Immature natural killer cell (primary cell): ENCODE data around the gene SERPINB6. TPM values are rescaled to one million over a fixed set of nuclear protein-coding genes. Genes with fewer than 3 reads are reported as not detected.

ENCODE experiments used
- DNase-seq, 3 donors: peaks; one replicate each; pipeline ENCODE4 v3.0.0; 2022; ENCODE audit warnings: mixed read lengths in 1 of 3
- H3K27ac Mint-ChIP-seq, 6 donors: one replicate each; pipeline ENCODE4 v1.8.0; 2020; ENCODE audit warnings: mixed read lengths in 6 of 6, mild to moderate bottlenecking in 5 of 6, inconsistent platforms in 4 of 6, moderate library complexity in 3 of 6
- H3K27me3 Mint-ChIP-seq, 3 donors: one replicate each; pipeline ENCODE4 v1.8.0; 2020 to 2021; ENCODE audit warnings: low read depth in 3 of 3, mild to moderate bottlenecking in 3 of 3, mixed read lengths in 3 of 3, moderate library complexity in 3 of 3, inconsistent platforms in 1 of 3
- H3K36me3 Mint-ChIP-seq, 3 donors: one replicate each; pipeline ENCODE4 v1.8.0; 2020; ENCODE audit warnings: mixed read lengths in 3 of 3, inconsistent platforms in 2 of 3, mild to moderate bottlenecking in 2 of 3
- H3K4me1 Mint-ChIP-seq, 2 donors: one replicate each; pipeline ENCODE4 v1.8.0; 2020; ENCODE audit warnings: inconsistent platforms in 2 of 2, mild to moderate bottlenecking in 2 of 2, mixed read lengths in 2 of 2, moderate library complexity in 1 of 2
- H3K4me3 Mint-ChIP-seq, 5 donors: one replicate each; pipeline ENCODE4 v1.8.0; 2020; ENCODE audit warnings: mild to moderate bottlenecking in 5 of 5, mixed read lengths in 5 of 5, inconsistent platforms in 3 of 5, moderate library complexity in 3 of 5
- H3K9me3 Mint-ChIP-seq, 6 donors: one replicate each; pipeline ENCODE4 v1.8.0; 2020; ENCODE audit warnings: mild to moderate bottlenecking in 6 of 6, mixed read lengths in 6 of 6, inconsistent platforms in 4 of 6, moderate library complexity in 3 of 6
- polyA plus RNA-seq, 3 donors: library from polyadenylated mRNA; unstranded; fragments of 300-500 nt; fragmentation: Illumina TruSeq; gene quantifications; one replicate each; pipeline ENCODE4 v1.2.3, GENCODE V29; 2021

The SERPINB6 gene
- polyA plus RNA-seq, 3 donors from 2014 or later, result 196 to 243 (median 199) TPM

GRCh38 chr6:2992330-2992979 lies 21.1 kb upstream of the SERPINB6 start:
- H3K27ac Mint-ChIP-seq, result peak overlapping the region in 5 of 6 donors; percentile 20 to 65 (median 31)

DNA sequence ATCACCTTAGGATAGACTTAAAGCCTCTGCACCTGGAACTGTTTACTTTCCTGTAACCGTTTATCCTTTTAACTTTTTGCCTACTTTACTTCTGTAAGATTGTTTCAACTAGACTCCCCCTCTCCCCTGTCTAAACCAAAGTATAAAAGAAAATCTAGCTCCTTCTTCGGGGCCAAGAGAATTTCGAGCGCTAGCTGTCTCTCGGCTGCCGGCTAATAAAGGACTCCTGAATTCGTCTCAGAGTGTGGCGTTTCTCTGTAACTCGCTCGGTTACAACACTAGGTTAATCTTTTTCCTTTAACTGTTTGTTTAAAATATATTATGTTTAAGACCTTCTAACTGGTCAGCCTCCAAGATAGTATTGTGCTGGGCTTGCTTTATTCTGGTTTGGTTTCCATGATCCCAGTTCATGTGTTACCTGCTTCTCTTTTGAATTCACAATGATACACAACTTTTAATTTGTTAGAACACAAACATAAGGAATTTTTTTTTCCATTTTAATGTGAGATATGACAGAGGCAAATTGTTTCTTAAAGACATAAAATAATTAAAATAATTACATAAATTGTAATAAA lies 19.7 kb upstream of the SERPINB6 start:
- no peaks in the 10 kb centered on the region for H3K9me3 Mint-ChIP-seq
- peak overlapping the region; percentile 96 to 100 (median 99) for H3K27ac Mint-ChIP-seq
- H3K4me1 Mint-ChIP-seq, result peaks cover 36 to 39% of the 10 kb centered on the region in 2 donors
- peak in 1 of 3 donors; percentile 23 for DNase-seq
- H3K27me3 Mint-ChIP-seq, result peaks cover 3 to 15% (median 13%) of the 10 kb centered on the region in 3 donors
- peak overlapping the region; percentile 91 to 100 (median 97) for H3K4me3 Mint-ChIP-seq
- peaks cover 0 to 3% (median 0%) of the 10 kb centered on the region in 3 donors for H3K36me3 Mint-ChIP-seq

More at GRCh38 chr6:2992330-2992979, 21.1 kb upstream of the SERPINB6 start:
- Mint-ChIP-seq H3K27me3 (peaks cover 3 to 15% (median 13%) of the 10 kb centered on the region in 3 donors), H3K9me3 (no peaks in the 10 kb centered on the region), H3K4me1 (peaks cover 27 to 28% of the 10 kb centered on the region in 2 donors), H3K36me3 (peaks cover 0 to 3% (median 0%) of the 10 kb centered on the region in 3 donors), H3K4me3 (peak overlapping the region in 1 of 5 donors; percentile 27)
- DNase-seq, result no peak

GRCh38 chr6:2990248-2990931 lies 19.0 kb upstream of the SERPINB6 start:
- Mint-ChIP-seq H3K36me3 (no peaks in the 10 kb centered on the region), H3K9me3 (no peaks in the 10 kb centered on the region), H3K4me1 (peaks cover 36 to 39% of the 10 kb centered on the region in 2 donors), H3K27ac (peak overlapping the region; percentile 96 to 100 (median 99)), H3K27me3 (peaks cover 3 to 15% (median 13%) of the 10 kb centered on the region in 3 donors), H3K4me3 (peak overlapping the region; percentile 91 to 100 (median 97))
- no peak for DNase-seq

DNA sequence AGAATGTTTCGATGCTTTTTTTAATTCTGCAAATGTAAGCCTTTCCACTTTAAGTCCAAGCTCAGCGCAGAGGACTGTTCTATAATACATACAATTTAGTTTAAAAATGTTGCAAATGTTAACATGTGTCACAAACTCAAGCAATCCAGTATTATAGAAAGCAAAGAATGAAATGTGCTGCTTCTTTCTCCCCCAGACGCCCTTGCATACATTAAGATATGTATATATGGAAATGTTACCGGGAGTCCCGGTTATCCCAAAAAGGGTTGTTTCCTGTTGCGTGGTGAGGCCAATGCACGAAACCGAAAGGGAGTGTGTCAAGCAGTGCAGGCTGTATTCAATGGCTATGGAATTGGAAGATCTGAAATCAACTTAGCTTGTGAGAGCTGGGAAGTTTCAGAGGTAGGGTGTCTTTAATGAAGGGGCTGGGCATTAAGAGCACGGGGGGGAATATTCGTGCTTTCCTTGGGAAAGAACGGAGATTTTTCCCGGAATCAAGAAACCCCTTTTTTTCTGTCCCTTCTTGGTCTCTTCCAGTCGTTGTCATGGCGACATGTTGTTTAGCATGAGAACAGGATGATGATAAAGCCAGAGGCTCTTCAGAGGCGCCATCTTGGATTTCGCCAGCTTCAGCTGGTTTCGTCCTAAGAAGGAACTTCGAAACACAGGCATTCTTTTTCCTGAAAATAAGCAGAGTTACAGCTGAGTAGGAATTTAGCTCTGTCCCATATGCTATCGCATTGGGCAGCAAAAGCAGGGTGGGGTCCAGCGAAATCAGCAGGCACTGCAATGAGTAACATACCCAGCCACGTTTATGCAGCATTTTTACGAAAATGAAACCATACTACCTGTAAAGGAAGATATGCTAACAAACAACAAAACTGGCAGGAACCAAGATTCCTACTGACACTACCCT lies 18.2 kb upstream of the SERPINB6 start:
- no peaks in the 10 kb centered on the region for H3K36me3 Mint-ChIP-seq
- peak; percentile 88 to 90 (median 89) for DNase-seq
- H3K9me3 Mint-ChIP-seq, result no peaks in the 10 kb centered on the region
- peaks cover 37 to 39% of the 10 kb centered on the region in 2 donors for H3K4me1 Mint-ChIP-seq
- H3K4me3 Mint-ChIP-seq, result peak overlapping the region; percentile 91 to 100 (median 97)
- peak overlapping the region; percentile 96 to 100 (median 99) for H3K27ac Mint-ChIP-seq
- peaks cover 3 to 15% (median 13%) of the 10 kb centered on the region in 3 donors for H3K27me3 Mint-ChIP-seq

GRCh38 chr6:2988426-2989331 lies 17.3 kb upstream of the SERPINB6 start:
- Mint-ChIP-seq H3K9me3 (no peaks in the 10 kb centered on the region), H3K4me1 (peaks cover 37 to 39% of the 10 kb centered on the region in 2 donors), H3K27ac (peak overlapping the region; percentile 96 to 100 (median 99)), H3K36me3 (no peaks in the 10 kb centered on the region), H3K27me3 (peaks cover 3 to 15% (median 13%) of the 10 kb centered on the region in 3 donors), H3K4me3 (peak overlapping the region; percentile 91 to 100 (median 98))
- peak; percentile 79 to 85 (median 82) for DNase-seq

GRCh38 chr6:2988094-2988425 lies 16.7 kb upstream of the SERPINB6 start:
- DNase-seq, result no peak
- Mint-ChIP-seq H3K4me3 (peak overlapping the region; percentile 88 to 98 (median 93)), H3K36me3 (no peaks in the 10 kb centered on the region), H3K4me1 (peaks cover 39% of the 10 kb centered on the region in 2 donors), H3K27me3 (peaks cover 3 to 15% (median 13%) of the 10 kb centered on the region in 3 donors), H3K27ac (peak overlapping the region; percentile 91 to 99 (median 96)), H3K9me3 (no peaks in the 10 kb centered on the region)

DNA sequence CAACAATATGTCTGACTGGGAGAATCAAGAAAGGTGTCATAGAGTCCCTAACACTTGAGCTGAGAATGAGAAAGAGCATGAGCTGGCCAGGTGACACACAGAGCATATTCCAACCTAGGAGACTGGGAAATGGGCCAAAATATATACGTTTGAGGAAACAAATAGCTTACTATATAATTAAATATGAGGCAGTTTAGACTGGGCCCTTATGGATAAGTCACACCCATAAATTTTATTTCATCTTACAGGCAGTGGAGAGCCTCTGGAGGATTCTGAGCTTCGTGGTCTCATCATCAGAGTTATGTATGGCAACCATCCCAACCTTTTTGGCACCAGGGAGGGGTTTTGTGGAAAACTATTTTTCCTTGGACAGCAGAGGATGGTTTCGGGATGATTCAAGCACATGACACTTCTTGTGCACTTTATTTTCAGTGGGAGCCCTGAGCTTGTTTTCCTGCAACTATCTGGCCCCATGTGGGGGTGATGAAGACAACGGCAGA lies 15.4 kb upstream of the SERPINB6 start:
- DNase-seq, result no peak
- Mint-ChIP-seq H3K27me3 (peaks cover 5 to 15% (median 13%) of the 10 kb centered on the region in 3 donors), H3K27ac (peak overlapping the region in 4 of 6 donors; percentile 32 to 97 (median 84)), H3K9me3 (no peaks in the 10 kb centered on the region), H3K4me3 (peak overlapping the region in 4 of 5 donors; percentile 15 to 98 (median 60)), H3K4me1 (peaks cover 39% of the 10 kb centered on the region in 2 donors), H3K36me3 (peaks cover 0 to 4% (median 0%) of the 10 kb centered on the region in 3 donors)

DNA sequence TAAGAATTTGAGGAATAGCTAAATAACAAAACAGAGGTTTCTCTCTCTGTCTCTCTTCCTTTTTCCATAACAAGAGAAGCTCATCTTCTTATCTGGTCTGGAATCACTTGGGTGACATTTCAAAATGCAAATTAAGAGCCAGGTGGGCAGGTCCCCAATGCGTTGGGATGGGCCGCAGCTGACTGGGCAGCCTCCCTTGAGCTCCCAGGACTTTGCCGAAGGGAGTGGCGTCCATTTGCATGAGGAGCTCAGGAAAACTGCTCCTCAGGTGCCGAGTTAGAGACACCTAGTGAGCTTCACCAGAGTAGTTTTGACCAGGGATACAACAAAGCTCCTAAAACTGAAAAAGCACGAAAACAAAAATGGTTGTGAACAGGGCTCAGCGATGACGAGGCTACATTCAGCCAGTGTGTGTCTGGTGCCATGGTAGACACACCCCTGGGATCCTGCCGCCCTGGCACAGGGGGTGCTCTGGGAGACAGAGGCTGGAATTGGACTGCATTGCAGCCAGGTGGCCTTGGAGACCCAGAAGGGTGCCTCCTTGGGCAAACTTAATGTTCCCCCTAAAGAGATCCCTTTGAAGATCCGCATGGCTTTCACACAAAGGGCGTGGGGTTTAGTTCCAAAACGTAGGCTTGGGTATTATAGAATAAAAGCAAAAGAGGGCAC lies 13.5 kb upstream of the SERPINB6 start:
- no peak for DNase-seq
- Mint-ChIP-seq H3K27ac (no peak overlapping the region), H3K9me3 (no peaks in the 10 kb centered on the region), H3K36me3 (peaks cover 0 to 4% (median 0%) of the 10 kb centered on the region in 3 donors), H3K4me1 (peaks cover 23 to 25% of the 10 kb centered on the region in 2 donors), H3K4me3 (no peak overlapping the region), H3K27me3 (peaks cover 5 to 15% (median 11%) of the 10 kb centered on the region in 3 donors)

DNA sequence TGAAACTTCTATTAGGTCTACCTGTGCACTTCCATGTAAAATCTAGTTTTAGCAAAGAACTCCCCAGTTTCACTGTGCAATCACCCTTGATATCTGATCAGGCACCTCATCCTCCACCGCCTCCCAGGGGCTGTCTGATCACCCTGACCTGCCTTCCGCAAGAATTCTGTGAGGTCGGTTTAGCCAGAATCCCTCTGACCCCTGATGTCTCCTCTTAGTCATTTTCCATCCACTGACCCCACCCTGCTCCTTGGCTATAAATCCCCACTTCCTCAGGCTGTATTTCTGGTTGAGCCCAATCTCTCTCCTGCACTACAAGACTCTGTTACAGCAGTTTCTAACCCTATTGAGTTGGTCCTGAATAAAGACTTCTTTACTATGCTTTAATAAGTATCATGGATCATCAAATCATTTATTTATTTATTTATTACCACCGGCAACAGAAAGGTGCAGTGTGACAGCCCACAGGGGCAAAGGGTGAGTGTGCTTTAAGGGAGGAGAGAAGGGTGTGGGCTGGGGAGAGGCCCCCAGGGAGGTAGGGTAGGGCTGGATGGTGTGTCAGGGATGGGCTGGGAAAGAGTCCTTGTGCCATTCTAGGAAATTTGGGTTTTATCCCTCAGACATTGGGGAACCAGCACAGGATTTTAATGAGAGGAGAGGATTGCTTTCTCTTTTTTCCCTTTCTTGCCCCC lies 11.2 kb upstream of the SERPINB6 start:
- Mint-ChIP-seq H3K27ac (peak overlapping the region in 1 of 6 donors; percentile 53), H3K36me3 (peaks cover 0 to 4% (median 0%) of the 10 kb centered on the region in 3 donors), H3K9me3 (no peaks in the 10 kb centered on the region), H3K27me3 (peaks cover 0 to 2% (median 2%) of the 10 kb centered on the region in 3 donors), H3K4me1 (peaks cover 12 to 13% of the 10 kb centered on the region in 2 donors), H3K4me3 (no peak overlapping the region)
- no peak for DNase-seq

- Mint-ChIP-seq H3K36me3 (peaks cover 0 to 4% (median 0%) of the 10 kb centered on the region in 3 donors), H3K27ac (no peak overlapping the region), H3K27me3 (peaks cover 0 to 2% (median 2%) of the 10 kb centered on the region in 3 donors), H3K4me3 (no peak overlapping the region), H3K9me3 (peaks cover 0 to 2% (median 0%) of the 10 kb centered on the region in 6 donors), H3K4me1 (peaks cover 3 to 5% of the 10 kb centered on the region in 2 donors)
- no peak for DNase-seq
Observed at GRCh38 chr6:2980465-2980855, 9.1 kb upstream of the SERPINB6 start.

- H3K4me1 Mint-ChIP-seq, result peaks cover 3 to 6% of the 10 kb centered on the region in 2 donors
- peaks cover 0 to 4% (median 0%) of the 10 kb centered on the region in 3 donors for H3K36me3 Mint-ChIP-seq
- no peak overlapping the region for H3K4me3 Mint-ChIP-seq
- H3K27me3 Mint-ChIP-seq, result peaks cover 0 to 2% (median 2%) of the 10 kb centered on the region in 3 donors
- H3K9me3 Mint-ChIP-seq, result peaks cover 0 to 2% (median 0%) of the 10 kb centered on the region in 6 donors
- H3K27ac Mint-ChIP-seq, result no peak overlapping the region
- no peak for DNase-seq
Observed at GRCh38 chr6:2979819-2980464, 8.6 kb upstream of the SERPINB6 start.
